ENCODE results near the gene RNF208. TPM values are rescaled to one million over a fixed set of nuclear protein-coding genes. Genes with fewer than 3 reads are reported as not detected.

Gene RNF208
- total RNA-seq, 1 donor from 2014 or later: 0.77 TPM

DNA sequence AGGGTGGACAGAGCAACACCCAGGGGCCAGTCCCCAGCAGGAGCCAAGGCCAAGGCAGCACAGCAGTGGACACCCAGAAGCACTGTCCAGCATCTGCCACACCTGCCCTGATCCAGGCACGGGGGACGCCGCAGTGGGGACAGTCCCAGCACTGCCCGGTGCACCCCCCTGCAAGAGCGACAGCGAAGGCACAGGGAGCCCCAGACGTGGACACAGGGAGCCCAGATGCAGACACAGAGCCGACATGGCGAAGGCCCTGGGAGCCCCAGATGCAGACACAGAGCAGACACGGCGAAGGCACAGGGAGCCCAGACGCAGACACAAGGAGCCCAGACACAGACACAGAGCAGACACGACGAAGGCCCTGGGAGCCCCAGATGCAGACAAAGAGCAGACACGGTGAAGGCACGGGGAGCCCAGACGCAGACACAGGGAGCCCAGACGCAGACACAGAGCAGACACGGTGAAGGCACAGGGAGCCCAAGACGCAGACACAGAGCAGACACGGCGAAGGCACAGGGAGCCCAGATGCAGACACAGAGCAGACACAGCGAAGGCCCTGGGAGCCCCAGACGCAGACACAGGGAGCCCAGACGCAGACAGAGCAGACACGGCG lies 38.0 kb downstream of the RNF208 start:
- H3K36me3 Mint-ChIP-seq: peaks cover 3% of the 10 kb centered on the region
- TF ChIP-seq EZH2phosphoT487 (IDR thresholded peaks at IDR 0.05): no peak
- TF ChIP-seq, protein P1, sequence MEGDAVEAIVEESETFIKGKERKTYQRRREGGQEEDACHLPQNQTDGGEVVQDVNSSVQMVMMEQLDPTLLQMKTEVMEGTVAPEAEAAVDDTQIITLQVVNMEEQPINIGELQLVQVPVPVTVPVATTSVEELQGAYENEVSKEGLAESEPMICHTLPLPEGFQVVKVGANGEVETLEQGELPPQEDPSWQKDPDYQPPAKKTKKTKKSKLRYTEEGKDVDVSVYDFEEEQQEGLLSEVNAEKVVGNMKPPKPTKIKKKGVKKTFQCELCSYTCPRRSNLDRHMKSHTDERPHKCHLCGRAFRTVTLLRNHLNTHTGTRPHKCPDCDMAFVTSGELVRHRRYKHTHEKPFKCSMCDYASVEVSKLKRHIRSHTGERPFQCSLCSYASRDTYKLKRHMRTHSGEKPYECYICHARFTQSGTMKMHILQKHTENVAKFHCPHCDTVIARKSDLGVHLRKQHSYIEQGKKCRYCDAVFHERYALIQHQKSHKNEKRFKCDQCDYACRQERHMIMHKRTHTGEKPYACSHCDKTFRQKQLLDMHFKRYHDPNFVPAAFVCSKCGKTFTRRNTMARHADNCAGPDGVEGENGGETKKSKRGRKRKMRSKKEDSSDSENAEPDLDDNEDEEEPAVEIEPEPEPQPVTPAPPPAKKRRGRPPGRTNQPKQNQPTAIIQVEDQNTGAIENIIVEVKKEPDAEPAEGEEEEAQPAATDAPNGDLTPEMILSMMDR (IDR thresholded peaks at IDR 0.05): no peak
- no peak for TF ChIP-seq EZH2 (IDR thresholded peaks at IDR 0.05)

DNA sequence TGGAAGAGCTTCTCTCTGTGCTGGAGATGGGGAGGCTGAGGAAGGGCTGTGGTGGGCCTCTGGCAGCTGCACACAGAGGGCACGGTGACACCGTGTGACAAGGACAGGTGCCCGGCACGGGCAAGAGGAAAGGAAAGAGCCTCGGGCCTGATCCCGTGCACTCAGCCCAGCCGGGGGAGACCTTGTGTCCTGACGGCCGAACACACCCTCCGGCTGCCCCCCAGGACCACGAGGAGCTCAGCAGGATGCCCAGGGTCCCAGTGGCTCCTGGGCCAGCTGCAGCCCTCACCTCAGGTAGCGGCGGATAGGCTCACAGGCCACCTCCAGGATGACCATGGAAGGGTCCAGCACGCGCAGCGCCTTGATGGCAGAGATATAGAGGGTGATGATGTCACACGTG lies 39.2 kb downstream of the RNF208 start:
- Histone ChIP-seq H2AFZ (replicated peaks) (no peak overlapping the region), H3K4me2 (no peak overlapping the region), H3K4me3 (no peak overlapping the region), H3K27me3 (no peaks in the 10 kb centered on the region), H3K36me3 (no peaks in the 10 kb centered on the region), H3K79me2 (ENCODE audit: low read depth) (peaks cover 18% of the 10 kb centered on the region), H3K27ac (no peak overlapping the region), H3K9me3 (ENCODE audit: low read depth) (no peaks in the 10 kb centered on the region), H4K20me1 (ENCODE audit: low read depth) (peaks cover 6% of the 10 kb centered on the region), H3F3A (ENCODE audit: low read depth) (no peaks in the 10 kb centered on the region), H3K4me1 (peaks cover 5% of the 10 kb centered on the region), H3K9ac (no peak overlapping the region)
- H3K9me3 Mint-ChIP-seq: no peaks in the 10 kb centered on the region
- H3K27ac Mint-ChIP-seq: no peak overlapping the region
- no peak for TF ChIP-seq EZH2phosphoT487 (IDR thresholded peaks at IDR 0.05)
- TF ChIP-seq EZH2 (IDR thresholded peaks at IDR 0.05): no peak
- TF ChIP-seq, protein P1 (IDR thresholded peaks at IDR 0.05): no peak
- H3K27me3 Mint-ChIP-seq (ENCODE audit: insufficient read depth, low read depth): peaks cover 2% of the 10 kb centered on the region
- H3K36me3 Mint-ChIP-seq: peaks cover 3% of the 10 kb centered on the region
- no peak overlapping the region for H3K4me3 Mint-ChIP-seq
- no peak for DNase-seq (ENCODE audit: low spot score)
- H3K4me1 Mint-ChIP-seq: peaks cover 14% of the 10 kb centered on the region

More for the DNA sequence above, 38.0 kb downstream of the RNF208 start:
- H4K20me1 ChIP-seq (ENCODE audit: low read depth): peaks cover 2% of the 10 kb centered on the region
- no peak overlapping the region for H2AFZ ChIP-seq (replicated peaks)
- Mint-ChIP-seq H3K4me3 (peak overlapping the region; percentile 29), H3K9me3 (no peaks in the 10 kb centered on the region), H3K27me3 (ENCODE audit: insufficient read depth, low read depth) (peaks cover 3% of the 10 kb centered on the region), H3K27ac (no peak overlapping the region), H3K4me1 (peaks cover 16% of the 10 kb centered on the region)
- no peaks in the 10 kb centered on the region for H3K36me3 ChIP-seq
- no peaks in the 10 kb centered on the region for H3K27me3 ChIP-seq
- H3K4me3 ChIP-seq: no peak overlapping the region
- H3K27ac ChIP-seq: no peak overlapping the region
- H3F3A ChIP-seq (ENCODE audit: low read depth): peaks cover 2% of the 10 kb centered on the region
- no peak for DNase-seq (ENCODE audit: low spot score)
- H3K9me3 ChIP-seq (ENCODE audit: low read depth): no peaks in the 10 kb centered on the region
- H3K4me2 ChIP-seq: no peak overlapping the region
- H3K9ac ChIP-seq: no peak overlapping the region
- H3K79me2 ChIP-seq (ENCODE audit: low read depth): peaks cover 23% of the 10 kb centered on the region
- H3K4me1 ChIP-seq: peaks cover 5% of the 10 kb centered on the region

- no peaks in the 10 kb centered on the region for H3K4me1 ChIP-seq
- no peak overlapping the region for H3K4me2 ChIP-seq
- H3K9me3 ChIP-seq (ENCODE audit: low read depth): no peaks in the 10 kb centered on the region
- Mint-ChIP-seq H3K4me1 (peaks cover 2% of the 10 kb centered on the region), H3K27ac (no peak overlapping the region), H3K4me3 (peak overlapping the region; percentile 41), H3K27me3 (ENCODE audit: insufficient read depth, low read depth) (peaks cover 2% of the 10 kb centered on the region), H3K36me3 (peaks cover 3% of the 10 kb centered on the region), H3K9me3 (no peaks in the 10 kb centered on the region)
- peaks cover 7% of the 10 kb centered on the region for H3K79me2 ChIP-seq (ENCODE audit: low read depth)
- H2AFZ ChIP-seq (replicated peaks): no peak overlapping the region
- H3K9ac ChIP-seq: no peak overlapping the region
- peaks cover 3% of the 10 kb centered on the region for H3F3A ChIP-seq (ENCODE audit: low read depth)
- peaks cover 8% of the 10 kb centered on the region for H4K20me1 ChIP-seq (ENCODE audit: low read depth)
- no peaks in the 10 kb centered on the region for H3K36me3 ChIP-seq
- no peak for DNase-seq (ENCODE audit: low spot score)
- peaks cover 2% of the 10 kb centered on the region for H3K27me3 ChIP-seq
- no peak overlapping the region for H3K4me3 ChIP-seq
- no peak overlapping the region for H3K27ac ChIP-seq
- TF ChIP-seq EZH2phosphoT487 (IDR thresholded peaks at IDR 0.05): no peak
- TF ChIP-seq, protein P1 (IDR thresholded peaks at IDR 0.05): no peak
- TF ChIP-seq EZH2 (IDR thresholded peaks at IDR 0.05): no peak
Measured at GRCh38 chr9:137181680-137182079, 40.4 kb downstream of the RNF208 start.
